Neural cell (in vitro differentiated cells): ENCODE measurements around the gene LCA5.

Experiments used
- CTCF ChIP-seq: fragments of 450-650 bp; IDR thresholded peaks from 2 replicates; pipeline ENCODE4 v1.5.1; 2014; ENCODE audit warnings: antibody characterized with exemption, mild to moderate bottlenecking, moderate library complexity; ENCODE audit not compliant: poor library complexity, severe bottlenecking
- EP300 ChIP-seq: fragments of 450-650 bp; conservative IDR thresholded peaks from 2 replicates; pipeline ENCODE4 v1.6.1; 2014; ENCODE audit warnings: antibody characterized with exemption, mild to moderate bottlenecking, moderate library complexity; ENCODE audit not compliant: poor library complexity, severe bottlenecking
- EZH2 ChIP-seq: fragments of 200-600, 300-800 bp; shearing (Covaris generic), sonication (generic); IDR thresholded peaks from 2 replicates; pipeline ENCODE4 v1.6.1; 2014; ENCODE audit warnings: antibody characterized with exemption, low read length, borderline replicate concordance, mild to moderate bottlenecking; ENCODE audit not compliant: insufficient read depth, poor library complexity, severe bottlenecking
- POLR2AphosphoS5 ChIP-seq: IDR thresholded peaks from 2 replicates; pipeline ENCODE4 v1.6.1; 2012
- REST ChIP-seq: IDR thresholded peaks from 2 replicates; pipeline ENCODE4 v1.6.1; 2012; ENCODE audit warnings: borderline replicate concordance
- SMC3 ChIP-seq: fragments of 450-650 bp; conservative IDR thresholded peaks from 2 replicates; pipeline ENCODE4 v1.6.1; 2014; ENCODE audit warnings: antibody characterized with exemption, mild to moderate bottlenecking, moderate library complexity; ENCODE audit not compliant: poor library complexity
- TAF1 ChIP-seq: IDR thresholded peaks from 2 replicates; pipeline ENCODE4 v1.6.1; 2012; ENCODE audit warnings: low read depth

- TF ChIP-seq CTCF (no peak), EP300 (no peak), POLR2AphosphoS5 (no peak), TAF1 (no peak), REST (no peak), EZH2 (no peak), SMC3 (no peak)
Measured at GRCh38 chr6:79446006-79446405, 91.2 kb downstream of the LCA5 start.
